HCT116 (cell line): Measurements from ENCODE around the gene NABP1. TPM values are rescaled to one million over a fixed set of nuclear protein-coding genes. Genes with fewer than 3 reads are reported as not detected.

Experiments used
- ATAC-seq: fragments of 200-7000 bp; cut with Tn5 transposase; 2 replicates; pipeline ENCODE4 v1.9.1; 2020; ENCODE audit warnings: mild to moderate bottlenecking, moderate library complexity
- BruUV-seq: library from RNA; stranded (reverse); fragments of 400-500 nt; replicated peaks from 2 replicates; lab custom pipeline; 2021; lab: Mats Ljungman, UMichigan
- CTCF ChIA-PET: fragments of 300-600 bp; sonication (Branson Sonifier 250); formaldehyde crosslinking; loops from one replicate; lab custom pipeline; 2021; ENCODE audit warnings: antibody characterized with exemption; lab: Charles Lee
- POLR2A ChIA-PET: fragments of 300-600, 350-600 bp; sonication (Branson Sonifier 250); formaldehyde crosslinking; loops from one replicate; lab custom pipeline; 2021; ENCODE audit warnings: antibody characterized with exemption; lab: Charles Lee
- RAD21 ChIA-PET, 2 experiments: fragments of 300-600 bp; sonication (Branson Sonifier 250); formaldehyde crosslinking; loops; one replicate each; lab custom pipeline; 2023; ENCODE audit warnings: low total read pairs in 2 of 2; ENCODE audit not compliant: uncharacterized antibody in 2 of 2, unreplicated experiment in 2 of 2, low non-redundant PET in 1 of 2; lab: Charles Lee
- DNase-seq: peaks from one replicate; pipeline ENCODE4 v3.0.0-alpha.2; 2010; ENCODE audit warnings: low read depth, low spot score
- H2AFZ ChIP-seq: fragments of 200-600 bp; shearing (Covaris generic), sonication (generic); 2 replicates; pipeline ENCODE4 v1.6.1; 2017; ENCODE audit warnings: low read depth, mixed run types, mixed read lengths, antibody characterized with exemption, low read length; ENCODE audit not compliant: poor library complexity, severe bottlenecking
- H3K27ac ChIP-seq: 2 replicates; pipeline ENCODE4 v1.5.1; 2012; ENCODE audit warnings: low read depth, low read length
- H3K27me3 ChIP-seq: fragments of 200-600 bp; sonication (generic); 2 replicates; pipeline ENCODE4 v1.6.1; 2016; ENCODE audit warnings: mixed run types, low read length, mixed read lengths; ENCODE audit not compliant: insufficient read depth
- H3K36me3 ChIP-seq, 2 experiments: fragments of 200-500 bp in 1 of 2; fragments of 200-600 bp in 1 of 2; sonication (Bioruptor generic) in 1 of 2; sonication (generic) in 1 of 2; 2 replicates each; pipeline versions ENCODE4 v1.5.1 to v1.6.1; 2014 to 2016; ENCODE audit warnings: low read length in 2 of 2, inconsistent platforms in 1 of 2, mixed read lengths in 1 of 2, mixed run types in 1 of 2; ENCODE audit not compliant: insufficient read depth in 2 of 2, control insufficient read depth in 1 of 2
- H3K4me1 ChIP-seq, 2 experiments: fragments of 200-600 bp in 1 of 2; sonication (generic) in 1 of 2; 2 replicates each; pipeline versions ENCODE4 v1.5.1 to v1.6.1; 2012 to 2017; ENCODE audit warnings: low read length in 2 of 2, inconsistent platforms in 1 of 2, mild to moderate bottlenecking in 1 of 2, mixed read lengths in 1 of 2, mixed run types in 1 of 2, moderate library complexity in 1 of 2; ENCODE audit not compliant: insufficient read depth in 2 of 2, control insufficient read depth in 1 of 2
- H3K4me2 ChIP-seq: fragments of 200-600 bp; sonication (generic); 2 replicates; pipeline ENCODE4 v1.6.1; 2017; ENCODE audit warnings: mixed run types, low read length, mixed read lengths
- H3K4me3 ChIP-seq, 2 experiments: fragments of 200-600 bp in 1 of 2; sonication (generic) in 1 of 2; replicated peaks in 1 of 2; 2 replicates each; pipeline ENCODE4 v1.5.1; 2011 to 2016; ENCODE audit warnings: low read length in 2 of 2, control low read depth in 1 of 2, low read depth in 1 of 2, mild to moderate bottlenecking in 1 of 2, mixed read lengths in 1 of 2, mixed run types in 1 of 2
- H3K79me2 ChIP-seq: fragments of 200-600 bp; sonication (generic); 2 replicates; pipeline ENCODE4 v1.6.1; 2017; ENCODE audit warnings: mild to moderate bottlenecking, mixed run types, low read length, moderate library complexity, mixed read lengths; ENCODE audit not compliant: insufficient read depth
- H3K9ac ChIP-seq: fragments of 200-600 bp; sonication (generic); 2 replicates; pipeline ENCODE4 v1.6.1; 2016; ENCODE audit warnings: low read length, mixed read lengths
- H3K9me2 ChIP-seq: fragments of 200-600 bp; sonication (generic), shearing (Covaris generic); 2 replicates; pipeline ENCODE4 v1.6.1; 2017; ENCODE audit warnings: mixed run types, mild to moderate bottlenecking, moderate library complexity; ENCODE audit not compliant: insufficient read depth
- H3K9me3 ChIP-seq, 2 experiments: fragments of 200-500 bp in 1 of 2; fragments of 200-600 bp in 1 of 2; sonication (Bioruptor generic) in 1 of 2; sonication (generic) in 1 of 2; 2 replicates each; pipeline ENCODE4 v1.6.1; 2014 to 2017; ENCODE audit warnings: low read length in 2 of 2, mixed read lengths in 2 of 2, inconsistent platforms in 1 of 2, low read depth in 1 of 2, mild to moderate bottlenecking in 1 of 2, mixed run types in 1 of 2, moderate library complexity in 1 of 2; ENCODE audit not compliant: control insufficient read depth in 1 of 2, insufficient read depth in 1 of 2
- H4K20me1 ChIP-seq: fragments of 200-600 bp; sonication (generic), shearing (Covaris generic); 2 replicates; pipeline ENCODE4 v1.6.1; 2017; ENCODE audit warnings: mixed run types, mild to moderate bottlenecking, moderate library complexity; ENCODE audit not compliant: insufficient read depth
- CEBPB ChIP-seq: IDR thresholded peaks from 2 replicates; pipeline ENCODE4 v1.6.1; 2012; ENCODE audit warnings: low read depth
- EZH2phosphoT487 ChIP-seq: fragments of 200-600 bp; IDR thresholded peaks from 2 replicates; pipeline ENCODE4 v1.6.1; 2018; ENCODE audit warnings: antibody characterized with exemption, borderline replicate concordance
- FOSL1 ChIP-seq: IDR thresholded peaks from 2 replicates; pipeline ENCODE4 v1.6.1; 2012; ENCODE audit warnings: low read depth
- POLR2A ChIP-seq: IDR thresholded peaks from 2 replicates; pipeline ENCODE4 v1.7.0; 2011; ENCODE audit warnings: borderline replicate concordance; ENCODE audit not compliant: insufficient read depth, insufficient read length; ENCODE audit errors: extremely low read depth
- POLR2AphosphoS5 ChIP-seq: IDR thresholded peaks from 2 replicates; pipeline ENCODE4 v1.6.1; 2011; ENCODE audit warnings: mild to moderate bottlenecking, low read depth, low read length, moderate library complexity
- RAD21 ChIP-seq: IDR thresholded peaks from 2 replicates; pipeline ENCODE4 v1.6.1; 2012; ENCODE audit warnings: low read depth, mild to moderate bottlenecking
- SIN3A ChIP-seq: IDR thresholded peaks from 2 replicates; pipeline ENCODE4 v1.6.1; 2012; ENCODE audit warnings: low read depth
- SP1 ChIP-seq: IDR thresholded peaks from 2 replicates; pipeline ENCODE4 v1.6.1; 2012; ENCODE audit warnings: low read depth
- TCF7L2 ChIP-seq: IDR thresholded peaks from 2 replicates; pipeline ENCODE4 v1.7.0; 2011; ENCODE audit warnings: borderline replicate concordance, inconsistent platforms; ENCODE audit not compliant: insufficient read depth, insufficient read length; ENCODE audit errors: extremely low read depth
- YY1 ChIP-seq: IDR thresholded peaks from 2 replicates; pipeline ENCODE4 v1.6.1; 2011; ENCODE audit warnings: low read length, low read depth, moderate library complexity, mild to moderate bottlenecking; ENCODE audit not compliant: insufficient replicate concordance; ENCODE audit errors: extremely low read depth
- ZFX ChIP-seq: fragments of 450-650 bp; IDR thresholded peaks from 2 replicates; pipeline ENCODE4 v1.6.1; 2017
- intact Hi-C: fragments of 100-400 bp; cut with micrococcal nuclease; formaldehyde crosslinking; loops from 2 replicates; pipeline ENCODE4 v1.10.0; 2022
- total RNA-seq: library from RNA; stranded (reverse); gene quantifications from one replicate; pipeline ENCODE4 v1.2.1, GENCODE V29; 2021; ENCODE audit not compliant: unreplicated experiment
- TF ChIP-seq, protein P1 (sequence below): IDR thresholded peaks from 2 replicates; pipeline ENCODE4 v1.6.1; 2012
- TF ChIP-seq, protein P2 (sequence below): IDR thresholded peaks from 2 replicates; pipeline ENCODE4 v1.6.1; 2011; ENCODE audit warnings: mild to moderate bottlenecking, low read length, moderate library complexity; ENCODE audit not compliant: insufficient replicate concordance; ENCODE audit errors: extremely low read depth
- TF ChIP-seq, protein P3 (sequence below): IDR thresholded peaks from 2 replicates; pipeline ENCODE4 v1.6.1; 2012

Gene NABP1
- total RNA-seq, 1 experiment from 2014 or later: 39.3 TPM

DNA sequence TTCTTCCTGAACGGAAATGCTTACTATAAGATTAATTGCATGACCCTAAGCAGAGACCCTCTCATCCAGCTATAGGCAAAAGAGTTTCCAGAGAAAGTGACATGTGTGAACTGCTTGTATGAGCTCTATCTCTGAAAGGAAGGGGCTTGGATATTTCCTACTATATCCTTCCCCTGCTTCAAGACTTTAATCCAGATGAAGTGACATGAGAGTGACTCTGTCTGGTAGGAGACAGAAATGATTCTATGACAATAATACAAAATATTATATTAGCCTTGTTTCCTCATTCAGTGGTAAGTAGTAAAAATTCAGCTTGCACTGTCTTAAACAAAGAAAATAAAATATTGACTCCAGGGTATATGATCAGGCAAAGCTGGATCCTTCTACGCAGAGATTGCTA is 37.5 kb downstream of the NABP1 start:
- Histone ChIP-seq H2AFZ (no peak overlapping the region), H3K4me3 (no peak overlapping the region), H3K27me3 (no peaks in the 10 kb centered on the region), H3K4me1 (no peaks in the 10 kb centered on the region), H4K20me1 (no peaks in the 10 kb centered on the region), H3K27ac (no peak overlapping the region), H3K9me2 (no peaks in the 10 kb centered on the region), H3K36me3 (no peaks in the 10 kb centered on the region), H3K9ac (no peak overlapping the region), H3K4me2 (no peak overlapping the region), H3K79me2 (no peaks in the 10 kb centered on the region), H3K9me3 (no peaks in the 10 kb centered on the region)
- ChIA-PET RAD21 (no interaction called here), CTCF (interaction anchor here (0.9 to 1.5 kb wide), 2 partner anchors 10 to 14 kb away, joined by 3 to 4 read pairs; no protein-coding TSS in a partner anchor), POLR2A (no interaction called here)
- no peak for TF ChIP-seq FOSL1
- TF ChIP-seq, protein P1, sequence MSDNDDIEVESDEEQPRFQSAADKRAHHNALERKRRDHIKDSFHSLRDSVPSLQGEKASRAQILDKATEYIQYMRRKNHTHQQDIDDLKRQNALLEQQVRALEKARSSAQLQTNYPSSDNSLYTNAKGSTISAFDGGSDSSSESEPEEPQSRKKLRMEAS: no peak
- TF ChIP-seq, protein P2, sequence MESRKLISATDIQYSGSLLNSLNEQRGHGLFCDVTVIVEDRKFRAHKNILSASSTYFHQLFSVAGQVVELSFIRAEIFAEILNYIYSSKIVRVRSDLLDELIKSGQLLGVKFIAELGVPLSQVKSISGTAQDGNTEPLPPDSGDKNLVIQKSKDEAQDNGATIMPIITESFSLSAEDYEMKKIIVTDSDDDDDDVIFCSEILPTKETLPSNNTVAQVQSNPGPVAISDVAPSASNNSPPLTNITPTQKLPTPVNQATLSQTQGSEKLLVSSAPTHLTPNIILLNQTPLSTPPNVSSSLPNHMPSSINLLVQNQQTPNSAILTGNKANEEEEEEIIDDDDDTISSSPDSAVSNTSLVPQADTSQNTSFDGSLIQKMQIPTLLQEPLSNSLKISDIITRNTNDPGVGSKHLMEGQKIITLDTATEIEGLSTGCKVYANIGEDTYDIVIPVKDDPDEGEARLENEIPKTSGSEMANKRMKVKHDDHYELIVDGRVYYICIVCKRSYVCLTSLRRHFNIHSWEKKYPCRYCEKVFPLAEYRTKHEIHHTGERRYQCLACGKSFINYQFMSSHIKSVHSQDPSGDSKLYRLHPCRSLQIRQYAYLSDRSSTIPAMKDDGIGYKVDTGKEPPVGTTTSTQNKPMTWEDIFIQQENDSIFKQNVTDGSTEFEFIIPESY: no peak
- no peak for TF ChIP-seq YY1
- TF ChIP-seq, protein P3, sequence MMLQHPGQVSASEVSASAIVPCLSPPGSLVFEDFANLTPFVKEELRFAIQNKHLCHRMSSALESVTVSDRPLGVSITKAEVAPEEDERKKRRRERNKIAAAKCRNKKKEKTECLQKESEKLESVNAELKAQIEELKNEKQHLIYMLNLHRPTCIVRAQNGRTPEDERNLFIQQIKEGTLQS: no peak
- TF ChIP-seq SP1: no peak
- no peak for TF ChIP-seq POLR2AphosphoS5
- no peak for TF ChIP-seq RAD21
- TF ChIP-seq POLR2A: no peak
- no peak for TF ChIP-seq ZFX
- TF ChIP-seq SIN3A: no peak
- TF ChIP-seq EZH2phosphoT487: no peak
- TF ChIP-seq CEBPB: no peak
- no peak for TF ChIP-seq TCF7L2
- ATAC-seq (no peak), DNase-seq (no peak)
- intact Hi-C loops: no loop called here
- no TSS peak for BruUV-seq
